Measurements from ENCODE around the gene SUSD2.

GRCh38 chr22:24236656-24237055 is 55.4 kb downstream of the SUSD2 start:
- TF ChIP-seq CTCF (IDR thresholded peaks at IDR 0.05) (no peak), POLR2A (IDR thresholded peaks at IDR 0.05) (no peak)
